ENCODE results near the gene NADSYN1.
"Not testable (repeated sequence)": the region's sequence is repeated elsewhere in the genome, so short reads cannot be mapped to it uniquely, and the experiment has no call there.

NADSYN1 gene

GRCh38 chr11:71532036-71532610, 79.1 kb downstream of the NADSYN1 start:
- ChIA-PET POLR2A (no interaction called here), CTCF (interaction anchor here (0.6 kb wide), 1 partner anchor 48 kb away, joined by 3 read pairs; no protein-coding TSS in a partner anchor)
- DNase-seq (ENCODE audit: low read depth, low spot score) = no peak
- no peak overlapping the region for H3K4me3 ChIP-seq (ENCODE audit: low read depth, low read length)
- TF ChIP-seq, protein P1, sequence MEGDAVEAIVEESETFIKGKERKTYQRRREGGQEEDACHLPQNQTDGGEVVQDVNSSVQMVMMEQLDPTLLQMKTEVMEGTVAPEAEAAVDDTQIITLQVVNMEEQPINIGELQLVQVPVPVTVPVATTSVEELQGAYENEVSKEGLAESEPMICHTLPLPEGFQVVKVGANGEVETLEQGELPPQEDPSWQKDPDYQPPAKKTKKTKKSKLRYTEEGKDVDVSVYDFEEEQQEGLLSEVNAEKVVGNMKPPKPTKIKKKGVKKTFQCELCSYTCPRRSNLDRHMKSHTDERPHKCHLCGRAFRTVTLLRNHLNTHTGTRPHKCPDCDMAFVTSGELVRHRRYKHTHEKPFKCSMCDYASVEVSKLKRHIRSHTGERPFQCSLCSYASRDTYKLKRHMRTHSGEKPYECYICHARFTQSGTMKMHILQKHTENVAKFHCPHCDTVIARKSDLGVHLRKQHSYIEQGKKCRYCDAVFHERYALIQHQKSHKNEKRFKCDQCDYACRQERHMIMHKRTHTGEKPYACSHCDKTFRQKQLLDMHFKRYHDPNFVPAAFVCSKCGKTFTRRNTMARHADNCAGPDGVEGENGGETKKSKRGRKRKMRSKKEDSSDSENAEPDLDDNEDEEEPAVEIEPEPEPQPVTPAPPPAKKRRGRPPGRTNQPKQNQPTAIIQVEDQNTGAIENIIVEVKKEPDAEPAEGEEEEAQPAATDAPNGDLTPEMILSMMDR (IDR thresholded peaks at IDR 0.05; ENCODE audit: insufficient read depth, low read length, missing control alignments) = no peak

DNA sequence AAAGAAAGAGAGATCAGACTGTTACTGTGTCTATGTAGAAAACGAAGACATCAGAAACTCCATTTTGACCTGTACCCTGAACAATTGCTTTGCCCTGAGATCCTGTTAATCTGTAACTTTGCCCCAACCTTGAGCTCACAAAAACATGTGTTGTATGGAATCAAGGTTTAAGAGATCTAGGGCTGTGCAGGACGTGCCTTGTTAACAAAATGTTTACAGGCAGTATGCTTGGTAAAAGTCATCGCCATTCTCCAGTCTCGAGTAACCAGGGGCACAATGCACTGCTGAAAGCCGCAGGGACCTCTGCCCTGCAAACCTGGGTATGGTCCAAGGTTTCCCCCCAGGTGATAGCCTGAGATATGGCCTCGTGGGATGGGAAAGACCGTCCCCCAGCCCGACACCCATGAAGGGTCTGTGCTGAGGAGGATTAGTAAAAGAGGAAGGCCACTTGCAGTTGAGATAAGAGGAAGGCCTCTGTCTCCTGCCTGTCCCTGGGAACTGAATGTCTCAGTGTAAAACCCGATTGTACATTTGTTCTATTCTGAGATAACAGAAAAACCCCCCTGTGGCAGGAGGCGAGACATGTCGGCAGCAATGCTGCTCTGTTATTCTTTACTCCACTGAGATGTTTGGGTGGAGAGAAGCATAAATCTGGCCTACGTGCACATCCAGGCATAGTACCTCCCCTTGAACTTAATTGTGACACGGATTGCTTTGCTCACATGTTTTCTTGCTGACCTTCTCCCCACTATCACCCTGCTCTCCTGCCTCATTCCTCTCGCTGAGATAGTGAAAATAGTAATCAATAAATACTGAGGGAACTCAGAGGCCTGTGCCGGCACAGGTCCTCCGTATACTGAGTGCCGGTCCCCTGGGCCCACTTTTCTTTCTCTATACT, 82.0 kb downstream of the NADSYN1 start:
- CTCF ChIA-PET; POLR2A ChIA-PET; H3K4me3 ChIP-seq (ENCODE audit: low read depth, low read length); DNase-seq (ENCODE audit: low read depth, low spot score): not testable (repeated sequence)

GRCh38 chr11:71535825-71536224, 82.8 kb downstream of the NADSYN1 start:
- no peak overlapping the region for H3K4me3 ChIP-seq (ENCODE audit: low read depth, low read length)
- no peak for DNase-seq (ENCODE audit: low read depth, low spot score)
- CTCF ChIA-PET = no interaction called here
- TF ChIP-seq, protein P1 (IDR thresholded peaks at IDR 0.05; ENCODE audit: insufficient read depth, low read length, missing control alignments) = no peak
- POLR2A ChIA-PET = no interaction called here

DNA sequence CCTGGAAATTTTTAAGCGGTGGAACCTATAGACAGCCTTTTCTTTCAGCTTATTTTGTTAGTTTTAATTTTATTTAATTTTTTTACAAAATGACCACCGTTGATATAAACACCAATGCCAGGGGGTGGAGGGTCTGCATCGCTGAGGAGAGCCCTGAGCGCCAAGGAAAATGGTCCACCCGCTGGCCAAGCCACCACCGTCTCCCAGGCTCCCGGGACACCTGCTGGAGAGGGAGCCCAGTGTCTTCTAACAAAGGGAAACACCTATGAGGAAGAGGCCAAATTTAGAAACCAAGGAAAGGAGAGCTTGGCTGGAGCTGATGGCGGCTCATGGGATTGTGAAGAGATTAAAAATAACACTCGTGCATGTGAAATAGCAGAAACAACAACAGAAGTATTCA, 84.5 kb downstream of the NADSYN1 start:
- TF ChIP-seq, protein P1 (IDR thresholded peaks at IDR 0.05; ENCODE audit: insufficient read depth, low read length, missing control alignments) = no peak
- POLR2A ChIA-PET = no interaction called here
- CTCF ChIA-PET = no interaction called here
- no peak for DNase-seq (ENCODE audit: low read depth, low spot score)
- no peak overlapping the region for H3K4me3 ChIP-seq (ENCODE audit: low read depth, low read length)

- POLR2A ChIA-PET; DNase-seq (ENCODE audit: low read depth, low spot score); H3K4me3 ChIP-seq (ENCODE audit: low read depth, low read length); CTCF ChIA-PET: not testable (repeated sequence)
These were observed 85.1 kb downstream of the NADSYN1 start, which contains the start of gene KRTAP5-8 for GRCh38 chr11:71537977-71538665. Gene KRTAP5-8, plus strand, starts transcription at chr11:71538025. Its CDS starts 31 bp downstream, at chr11:71538056.

- CTCF ChIA-PET = no interaction called here
- no peak overlapping the region for H3K4me3 ChIP-seq (ENCODE audit: low read depth, low read length)
- POLR2A ChIA-PET = no interaction called here
- no peak for DNase-seq (ENCODE audit: low read depth, low spot score)
- TF ChIP-seq, protein P1 (IDR thresholded peaks at IDR 0.05; ENCODE audit: insufficient read depth, low read length, missing control alignments) = no peak
These were observed 85.6 kb downstream of the NADSYN1 start for GRCh38 chr11:71538666-71538990.

GRCh38 chr11:71539017-71539416, 86.0 kb downstream of the NADSYN1 start:
- TF ChIP-seq, protein P1 (IDR thresholded peaks at IDR 0.05; ENCODE audit: insufficient read depth, low read length, missing control alignments) = no peak
- CTCF ChIA-PET = no interaction called here
- POLR2A ChIA-PET = no interaction called here

DNA sequence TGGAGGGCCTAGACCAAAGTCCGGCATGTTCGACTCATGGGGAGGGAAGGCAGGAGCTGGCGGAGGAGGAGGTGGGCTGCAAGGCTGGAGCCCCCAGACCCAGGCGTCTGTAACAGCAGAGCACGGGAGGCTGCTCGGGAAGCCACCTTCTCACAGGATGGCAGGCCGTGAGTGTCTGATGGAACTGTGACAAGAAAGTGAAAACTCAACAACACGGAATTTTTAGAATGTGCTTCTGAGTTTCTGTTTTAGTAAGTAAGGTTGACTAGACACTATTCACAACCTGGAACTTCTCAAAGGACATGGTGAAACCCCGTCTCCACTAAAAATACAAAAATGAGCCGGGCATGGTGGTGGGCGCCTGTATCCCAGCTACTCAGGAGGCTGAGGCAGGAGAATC, 87.0 kb downstream of the NADSYN1 start:
- H3K4me3 ChIP-seq (ENCODE audit: low read depth, low read length); POLR2A ChIA-PET; CTCF ChIA-PET: not testable (repeated sequence)

More at GRCh38 chr11:71539017-71539416, 86.0 kb downstream of the NADSYN1 start:
- H3K4me3 ChIP-seq (ENCODE audit: low read depth, low read length) = no peak overlapping the region
- DNase-seq (ENCODE audit: low read depth, low spot score) = no peak

GRCh38 chr11:71540521-71541304, 87.7 kb downstream of the NADSYN1 start:
- CTCF ChIA-PET; H3K4me3 ChIP-seq (ENCODE audit: low read depth, low read length); DNase-seq (ENCODE audit: low read depth, low spot score); POLR2A ChIA-PET: not testable (repeated sequence)

More for the DNA sequence above, 87.0 kb downstream of the NADSYN1 start:
- DNase-seq (ENCODE audit: low read depth, low spot score) = not testable (repeated sequence)
